HEK293 (cell line): ENCODE results near the gene SYNGR4.

Experiments used
- HOXC10 ChIP-seq: sonication (generic); formaldehyde crosslinking; IDR thresholded peaks from 2 replicates; pipeline ENCODE4 v1.8.1; 2023; ENCODE audit warnings: mild to moderate bottlenecking, missing genetic modification reagents
- PRDM10 ChIP-seq: fragments of 450-650 bp; formaldehyde crosslinking; IDR thresholded peaks from 2 replicates; pipeline ENCODE4 v1.5.1; 2016; ENCODE audit warnings: missing biosample characterization, missing genetic modification characterization
- SCRT1 ChIP-seq: fragments of 450-650 bp; formaldehyde crosslinking; IDR thresholded peaks from 2 replicates; pipeline ENCODE4 v1.5.1; 2016; ENCODE audit warnings: missing biosample characterization, missing genetic modification characterization, borderline replicate concordance
- SP7 ChIP-seq: fragments of 450-650 bp; formaldehyde crosslinking; IDR thresholded peaks from 2 replicates; pipeline ENCODE4 v1.5.1; 2016; ENCODE audit warnings: missing biosample characterization, missing genetic modification characterization
- TCF7L2 ChIP-seq: IDR thresholded peaks from 2 replicates; pipeline ENCODE4 v1.6.1; 2011; ENCODE audit warnings: low read depth, mild to moderate bottlenecking, inconsistent platforms, low read length, moderate library complexity, borderline replicate concordance
- ZBTB17 ChIP-seq: fragments of 450-650 bp; formaldehyde crosslinking; IDR thresholded peaks from 2 replicates; pipeline ENCODE4 v1.5.1; 2016; ENCODE audit warnings: missing biosample characterization, missing genetic modification characterization
- ZBTB21 ChIP-seq: fragments of 450-650 bp; formaldehyde crosslinking; IDR thresholded peaks from 2 replicates; pipeline ENCODE4 v1.5.1; 2017; ENCODE audit warnings: missing biosample characterization, missing genetic modification characterization
- ZBTB8A ChIP-seq: fragments of 450-650 bp; formaldehyde crosslinking; IDR thresholded peaks from 2 replicates; pipeline ENCODE4 v1.5.1; 2016; ENCODE audit warnings: missing biosample characterization, missing genetic modification characterization
- ZFHX2 ChIP-seq: fragments of 450-650 bp; formaldehyde crosslinking; conservative IDR thresholded peaks from 2 replicates; pipeline ENCODE4 v1.5.1; 2016; ENCODE audit warnings: missing biosample characterization, missing genetic modification characterization
- ZFP41 ChIP-seq: fragments of 450-650 bp; formaldehyde crosslinking; IDR thresholded peaks from 2 replicates; pipeline ENCODE4 v1.5.1; 2016; ENCODE audit warnings: missing biosample characterization, missing genetic modification characterization, borderline replicate concordance
- ZNF138 ChIP-seq: fragments of 450-650 bp; formaldehyde crosslinking; IDR thresholded peaks from 2 replicates; pipeline ENCODE4 v1.5.1; 2016; ENCODE audit warnings: missing biosample characterization, missing genetic modification characterization, borderline replicate concordance
- ZNF302 ChIP-seq: fragments of 450-650 bp; formaldehyde crosslinking; IDR thresholded peaks from 2 replicates; pipeline ENCODE4 v1.5.1; 2016; ENCODE audit warnings: missing biosample characterization, missing genetic modification characterization, low read depth
- ZNF366 ChIP-seq: fragments of 450-650 bp; formaldehyde crosslinking; conservative IDR thresholded peaks from 2 replicates; pipeline ENCODE4 v1.5.1; 2016; ENCODE audit warnings: missing biosample characterization, missing genetic modification characterization
- ZNF514 ChIP-seq: fragments of 450-650 bp; formaldehyde crosslinking; IDR thresholded peaks from 2 replicates; pipeline ENCODE4 v1.5.1; 2016; ENCODE audit warnings: missing biosample characterization, missing genetic modification characterization
- ZNF645 ChIP-seq: fragments of 450-650 bp; formaldehyde crosslinking; IDR thresholded peaks from 2 replicates; pipeline ENCODE4; 2016; ENCODE audit warnings: missing biosample characterization, missing genetic modification characterization
- ZNF777 ChIP-seq: fragments of 450-650 bp; formaldehyde crosslinking; IDR thresholded peaks from 2 replicates; pipeline ENCODE4 v1.5.1; 2017; ENCODE audit warnings: missing biosample characterization, missing genetic modification characterization, borderline replicate concordance
- ZNF843 ChIP-seq: fragments of 450-650 bp; formaldehyde crosslinking; IDR thresholded peaks from 2 replicates; pipeline ENCODE4 v1.5.1; 2016; ENCODE audit warnings: missing biosample characterization, missing genetic modification characterization
- ZSCAN16 ChIP-seq: fragments of 450-650 bp; formaldehyde crosslinking; IDR thresholded peaks from 2 replicates; pipeline ENCODE4 v1.5.1; 2016; ENCODE audit warnings: missing biosample characterization, missing genetic modification characterization
- ZSCAN23 ChIP-seq: fragments of 450-650 bp; formaldehyde crosslinking; IDR thresholded peaks from 2 replicates; pipeline ENCODE4 v1.5.1; 2016; ENCODE audit warnings: missing biosample characterization, missing genetic modification characterization
- TF ChIP-seq, protein P1 (sequence below): fragments of 450-650 bp; formaldehyde crosslinking; IDR thresholded peaks from 2 replicates; pipeline ENCODE4 v1.5.1; 2016; ENCODE audit warnings: missing biosample characterization, missing genetic modification characterization, borderline replicate concordance
- TF ChIP-seq, protein P2 (sequence below): fragments of 450-650 bp; formaldehyde crosslinking; IDR thresholded peaks from 2 replicates; pipeline ENCODE4 v1.5.1; 2016; ENCODE audit warnings: missing biosample characterization, missing genetic modification characterization
- TF ChIP-seq, protein P3 (sequence below): fragments of 450-650 bp; formaldehyde crosslinking; conservative IDR thresholded peaks from 2 replicates; pipeline ENCODE4 v1.5.1; 2016; ENCODE audit warnings: low read depth, missing biosample characterization, missing genetic modification characterization

Gene SYNGR4

GRCh38 chr19:48325265-48325910, 38.8 kb upstream of the SYNGR4 start, which contains the start of gene EMP3 (continued):
- TF ChIP-seq ZNF514 (no peak), PRDM10 (tag by site-specific recombination) (peak; percentile 98), TCF7L2 (no peak), SP7 (tag by site-specific recombination) (peak; percentile 71), ZFHX2 (peak; percentile 82), ZBTB21 (tag by site-specific recombination) (no peak), ZNF645 (tag by site-specific recombination) (no peak), ZNF138 (no peak), ZFP41 (tag by site-specific recombination) (no peak), SCRT1 (tag by site-specific recombination) (no peak), ZBTB17 (tag by site-specific recombination) (peak; percentile 96), ZSCAN23 (no peak), ZNF302 (tag by site-specific recombination) (no peak), ZSCAN16 (tag by site-specific recombination) (no peak), ZNF366 (tag by site-specific recombination) (peak; percentile 99), ZNF777 (tag by site-specific recombination) (no peak), ZNF843 (tag by site-specific recombination) (0 out of 2 replicates have a peak, but pooled peaks have one; percentile 14), ZBTB8A (tag by site-specific recombination) (peak; percentile 31; the same call in 1 of the 2 replicates), HOXC10 (CRISPR knock-in tag) (no peak)
- TF ChIP-seq, protein P1, sequence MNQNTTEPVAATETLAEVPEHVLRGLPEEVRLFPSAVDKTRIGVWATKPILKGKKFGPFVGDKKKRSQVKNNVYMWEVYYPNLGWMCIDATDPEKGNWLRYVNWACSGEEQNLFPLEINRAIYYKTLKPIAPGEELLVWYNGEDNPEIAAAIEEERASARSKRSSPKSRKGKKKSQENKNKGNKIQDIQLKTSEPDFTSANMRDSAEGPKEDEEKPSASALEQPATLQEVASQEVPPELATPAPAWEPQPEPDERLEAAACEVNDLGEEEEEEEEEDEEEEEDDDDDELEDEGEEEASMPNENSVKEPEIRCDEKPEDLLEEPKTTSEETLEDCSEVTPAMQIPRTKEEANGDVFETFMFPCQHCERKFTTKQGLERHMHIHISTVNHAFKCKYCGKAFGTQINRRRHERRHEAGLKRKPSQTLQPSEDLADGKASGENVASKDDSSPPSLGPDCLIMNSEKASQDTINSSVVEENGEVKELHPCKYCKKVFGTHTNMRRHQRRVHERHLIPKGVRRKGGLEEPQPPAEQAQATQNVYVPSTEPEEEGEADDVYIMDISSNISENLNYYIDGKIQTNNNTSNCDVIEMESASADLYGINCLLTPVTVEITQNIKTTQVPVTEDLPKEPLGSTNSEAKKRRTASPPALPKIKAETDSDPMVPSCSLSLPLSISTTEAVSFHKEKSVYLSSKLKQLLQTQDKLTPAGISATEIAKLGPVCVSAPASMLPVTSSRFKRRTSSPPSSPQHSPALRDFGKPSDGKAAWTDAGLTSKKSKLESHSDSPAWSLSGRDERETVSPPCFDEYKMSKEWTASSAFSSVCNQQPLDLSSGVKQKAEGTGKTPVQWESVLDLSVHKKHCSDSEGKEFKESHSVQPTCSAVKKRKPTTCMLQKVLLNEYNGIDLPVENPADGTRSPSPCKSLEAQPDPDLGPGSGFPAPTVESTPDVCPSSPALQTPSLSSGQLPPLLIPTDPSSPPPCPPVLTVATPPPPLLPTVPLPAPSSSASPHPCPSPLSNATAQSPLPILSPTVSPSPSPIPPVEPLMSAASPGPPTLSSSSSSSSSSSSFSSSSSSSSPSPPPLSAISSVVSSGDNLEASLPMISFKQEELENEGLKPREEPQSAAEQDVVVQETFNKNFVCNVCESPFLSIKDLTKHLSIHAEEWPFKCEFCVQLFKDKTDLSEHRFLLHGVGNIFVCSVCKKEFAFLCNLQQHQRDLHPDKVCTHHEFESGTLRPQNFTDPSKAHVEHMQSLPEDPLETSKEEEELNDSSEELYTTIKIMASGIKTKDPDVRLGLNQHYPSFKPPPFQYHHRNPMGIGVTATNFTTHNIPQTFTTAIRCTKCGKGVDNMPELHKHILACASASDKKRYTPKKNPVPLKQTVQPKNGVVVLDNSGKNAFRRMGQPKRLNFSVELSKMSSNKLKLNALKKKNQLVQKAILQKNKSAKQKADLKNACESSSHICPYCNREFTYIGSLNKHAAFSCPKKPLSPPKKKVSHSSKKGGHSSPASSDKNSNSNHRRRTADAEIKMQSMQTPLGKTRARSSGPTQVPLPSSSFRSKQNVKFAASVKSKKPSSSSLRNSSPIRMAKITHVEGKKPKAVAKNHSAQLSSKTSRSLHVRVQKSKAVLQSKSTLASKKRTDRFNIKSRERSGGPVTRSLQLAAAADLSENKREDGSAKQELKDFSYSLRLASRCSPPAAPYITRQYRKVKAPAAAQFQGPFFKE (tag by site-specific recombination), result no peak
- TF ChIP-seq, protein P2, sequence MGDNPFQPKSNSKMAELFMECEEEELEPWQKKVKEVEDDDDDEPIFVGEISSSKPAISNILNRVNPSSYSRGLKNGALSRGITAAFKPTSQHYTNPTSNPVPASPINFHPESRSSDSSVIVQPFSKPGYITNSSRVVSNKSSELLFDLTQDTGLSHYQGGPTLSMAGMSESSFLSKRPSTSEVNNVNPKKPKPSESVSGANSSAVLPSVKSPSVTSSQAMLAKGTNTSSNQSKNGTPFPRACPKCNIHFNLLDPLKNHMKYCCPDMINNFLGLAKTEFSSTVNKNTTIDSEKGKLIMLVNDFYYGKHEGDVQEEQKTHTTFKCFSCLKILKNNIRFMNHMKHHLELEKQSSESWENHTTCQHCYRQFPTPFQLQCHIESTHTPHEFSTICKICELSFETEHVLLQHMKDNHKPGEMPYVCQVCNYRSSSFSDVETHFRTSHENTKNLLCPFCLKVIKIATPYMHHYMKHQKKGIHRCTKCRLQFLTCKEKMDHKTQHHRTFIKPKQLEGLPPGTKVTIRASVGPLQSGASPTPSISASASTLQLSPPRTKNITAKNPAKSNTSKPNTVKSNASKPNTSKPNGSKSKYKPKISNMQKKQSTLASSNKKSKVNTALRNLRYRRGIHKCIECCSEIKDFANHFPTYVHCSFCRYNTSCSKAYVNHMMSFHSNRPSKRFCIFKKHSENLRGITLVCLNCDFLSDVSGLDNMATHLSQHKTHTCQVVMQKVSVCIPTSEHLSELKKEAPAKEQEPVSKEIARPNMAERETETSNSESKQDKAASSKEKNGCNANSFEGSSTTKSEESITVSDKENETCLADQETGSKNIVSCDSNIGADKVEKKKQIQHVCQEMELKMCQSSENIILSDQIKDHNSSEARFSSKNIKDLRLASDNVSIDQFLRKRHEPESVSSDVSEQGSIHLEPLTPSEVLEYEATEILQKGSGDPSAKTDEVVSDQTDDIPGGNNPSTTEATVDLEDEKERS (tag by site-specific recombination), result no peak
- TF ChIP-seq, protein P3, sequence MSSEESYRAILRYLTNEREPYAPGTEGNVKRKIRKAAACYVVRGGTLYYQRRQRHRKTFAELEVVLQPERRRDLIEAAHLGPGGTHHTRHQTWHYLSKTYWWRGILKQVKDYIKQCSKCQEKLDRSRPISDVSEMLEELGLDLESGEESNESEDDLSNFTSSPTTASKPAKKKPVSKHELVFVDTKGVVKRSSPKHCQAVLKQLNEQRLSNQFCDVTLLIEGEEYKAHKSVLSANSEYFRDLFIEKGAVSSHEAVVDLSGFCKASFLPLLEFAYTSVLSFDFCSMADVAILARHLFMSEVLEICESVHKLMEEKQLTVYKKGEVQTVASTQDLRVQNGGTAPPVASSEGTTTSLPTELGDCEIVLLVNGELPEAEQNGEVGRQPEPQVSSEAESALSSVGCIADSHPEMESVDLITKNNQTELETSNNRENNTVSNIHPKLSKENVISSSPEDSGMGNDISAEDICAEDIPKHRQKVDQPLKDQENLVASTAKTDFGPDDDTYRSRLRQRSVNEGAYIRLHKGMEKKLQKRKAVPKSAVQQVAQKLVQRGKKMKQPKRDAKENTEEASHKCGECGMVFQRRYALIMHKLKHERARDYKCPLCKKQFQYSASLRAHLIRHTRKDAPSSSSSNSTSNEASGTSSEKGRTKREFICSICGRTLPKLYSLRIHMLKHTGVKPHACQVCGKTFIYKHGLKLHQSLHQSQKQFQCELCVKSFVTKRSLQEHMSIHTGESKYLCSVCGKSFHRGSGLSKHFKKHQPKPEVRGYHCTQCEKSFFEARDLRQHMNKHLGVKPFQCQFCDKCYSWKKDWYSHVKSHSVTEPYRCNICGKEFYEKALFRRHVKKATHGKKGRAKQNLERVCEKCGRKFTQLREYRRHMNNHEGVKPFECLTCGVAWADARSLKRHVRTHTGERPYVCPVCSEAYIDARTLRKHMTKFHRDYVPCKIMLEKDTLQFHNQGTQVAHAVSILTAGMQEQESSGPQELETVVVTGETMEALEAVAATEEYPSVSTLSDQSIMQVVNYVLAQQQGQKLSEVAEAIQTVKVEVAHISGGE (tag by site-specific recombination), result 0 out of 2 replicates have a peak, but pooled peaks have one; percentile 25
